NB4 (cell line): ENCODE results near the gene SYCE3.
A peak's percentile ranks its signal among the peaks of the same experiment; 100 is the strongest.

Source experiments
- DNase-seq: peaks from one replicate; pipeline ENCODE4 v3.0.0; 2010; ENCODE audit warnings: low read depth
- H3K4me3 ChIP-seq: one replicate; pipeline ENCODE4 v1.5.1; 2011; ENCODE audit warnings: mild to moderate bottlenecking, low read depth, low read length, moderate library complexity
- MYC ChIP-seq: IDR thresholded peaks from 2 replicates; pipeline ENCODE4 v1.6.1; 2011; ENCODE audit warnings: low read depth, low read length
- POLR2A ChIP-seq: IDR thresholded peaks from 2 replicates; pipeline ENCODE4 v1.6.1; 2011; ENCODE audit warnings: mild to moderate bottlenecking; ENCODE audit not compliant: insufficient read length; ENCODE audit errors: extremely low read depth
- TF ChIP-seq, protein P1 (sequence below): IDR thresholded peaks from one replicate; pipeline ENCODE4 v1.5.1; 2012; ENCODE audit warnings: low read depth, low read length
- TF ChIP-seq, protein P2 (sequence below): IDR thresholded peaks from 2 replicates; pipeline ENCODE4 v1.6.1; 2011; ENCODE audit warnings: low read depth, low read length

SYCE3 gene

DNA sequence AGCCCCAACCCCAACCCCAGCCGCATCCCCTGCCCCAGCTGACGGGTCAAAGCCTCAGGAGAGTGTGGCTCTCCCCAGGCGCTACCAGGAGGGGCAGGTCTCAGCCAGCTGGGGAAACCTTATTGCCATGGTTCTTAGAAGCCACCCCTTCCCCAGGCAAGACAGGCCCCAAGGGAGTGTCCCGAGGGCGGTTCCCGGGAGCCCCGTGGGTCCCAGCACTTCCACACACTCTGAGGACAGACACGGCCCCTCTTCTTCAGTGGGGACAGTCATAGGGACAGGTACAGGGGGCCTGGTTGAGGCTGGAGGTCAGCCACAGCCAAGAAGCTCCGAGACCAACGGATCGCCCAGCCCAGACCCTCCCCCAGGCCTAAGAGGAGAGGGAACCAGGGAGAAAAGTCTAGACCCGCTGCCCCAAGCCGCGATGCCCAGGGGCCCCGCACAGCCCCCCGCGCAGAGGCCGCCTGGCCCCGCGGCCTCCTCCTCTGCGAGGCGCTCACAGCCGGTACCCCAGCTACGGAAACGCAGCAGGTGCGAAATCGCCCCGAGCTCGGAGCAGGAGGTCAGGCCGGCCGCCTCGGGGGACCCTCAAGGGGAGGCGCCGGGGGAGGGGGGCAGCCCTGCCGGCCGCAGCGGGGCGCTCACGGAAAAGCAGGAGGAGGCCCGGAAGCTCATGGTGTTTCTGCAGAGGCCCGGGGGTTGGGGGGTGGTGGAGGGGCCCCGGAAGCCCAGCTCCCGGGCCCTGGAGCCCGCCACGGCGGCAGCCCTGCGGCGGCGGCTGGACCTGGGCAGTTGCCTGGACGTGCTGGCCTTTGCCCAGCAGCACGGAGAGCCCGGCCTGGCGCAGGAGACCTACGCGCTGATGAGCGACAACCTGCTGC lies 14.4 kb downstream of the SYCE3 start:
- H3K4me3 ChIP-seq: peak overlapping the region; percentile 34
- TF ChIP-seq POLR2A (peak; percentile 41), MYC (no peak)
- TF ChIP-seq, protein P1, sequence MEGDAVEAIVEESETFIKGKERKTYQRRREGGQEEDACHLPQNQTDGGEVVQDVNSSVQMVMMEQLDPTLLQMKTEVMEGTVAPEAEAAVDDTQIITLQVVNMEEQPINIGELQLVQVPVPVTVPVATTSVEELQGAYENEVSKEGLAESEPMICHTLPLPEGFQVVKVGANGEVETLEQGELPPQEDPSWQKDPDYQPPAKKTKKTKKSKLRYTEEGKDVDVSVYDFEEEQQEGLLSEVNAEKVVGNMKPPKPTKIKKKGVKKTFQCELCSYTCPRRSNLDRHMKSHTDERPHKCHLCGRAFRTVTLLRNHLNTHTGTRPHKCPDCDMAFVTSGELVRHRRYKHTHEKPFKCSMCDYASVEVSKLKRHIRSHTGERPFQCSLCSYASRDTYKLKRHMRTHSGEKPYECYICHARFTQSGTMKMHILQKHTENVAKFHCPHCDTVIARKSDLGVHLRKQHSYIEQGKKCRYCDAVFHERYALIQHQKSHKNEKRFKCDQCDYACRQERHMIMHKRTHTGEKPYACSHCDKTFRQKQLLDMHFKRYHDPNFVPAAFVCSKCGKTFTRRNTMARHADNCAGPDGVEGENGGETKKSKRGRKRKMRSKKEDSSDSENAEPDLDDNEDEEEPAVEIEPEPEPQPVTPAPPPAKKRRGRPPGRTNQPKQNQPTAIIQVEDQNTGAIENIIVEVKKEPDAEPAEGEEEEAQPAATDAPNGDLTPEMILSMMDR: peak; percentile 3
- TF ChIP-seq, protein P2, sequence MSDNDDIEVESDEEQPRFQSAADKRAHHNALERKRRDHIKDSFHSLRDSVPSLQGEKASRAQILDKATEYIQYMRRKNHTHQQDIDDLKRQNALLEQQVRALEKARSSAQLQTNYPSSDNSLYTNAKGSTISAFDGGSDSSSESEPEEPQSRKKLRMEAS: no peak
- peak; percentile 80 for DNase-seq

DNA sequence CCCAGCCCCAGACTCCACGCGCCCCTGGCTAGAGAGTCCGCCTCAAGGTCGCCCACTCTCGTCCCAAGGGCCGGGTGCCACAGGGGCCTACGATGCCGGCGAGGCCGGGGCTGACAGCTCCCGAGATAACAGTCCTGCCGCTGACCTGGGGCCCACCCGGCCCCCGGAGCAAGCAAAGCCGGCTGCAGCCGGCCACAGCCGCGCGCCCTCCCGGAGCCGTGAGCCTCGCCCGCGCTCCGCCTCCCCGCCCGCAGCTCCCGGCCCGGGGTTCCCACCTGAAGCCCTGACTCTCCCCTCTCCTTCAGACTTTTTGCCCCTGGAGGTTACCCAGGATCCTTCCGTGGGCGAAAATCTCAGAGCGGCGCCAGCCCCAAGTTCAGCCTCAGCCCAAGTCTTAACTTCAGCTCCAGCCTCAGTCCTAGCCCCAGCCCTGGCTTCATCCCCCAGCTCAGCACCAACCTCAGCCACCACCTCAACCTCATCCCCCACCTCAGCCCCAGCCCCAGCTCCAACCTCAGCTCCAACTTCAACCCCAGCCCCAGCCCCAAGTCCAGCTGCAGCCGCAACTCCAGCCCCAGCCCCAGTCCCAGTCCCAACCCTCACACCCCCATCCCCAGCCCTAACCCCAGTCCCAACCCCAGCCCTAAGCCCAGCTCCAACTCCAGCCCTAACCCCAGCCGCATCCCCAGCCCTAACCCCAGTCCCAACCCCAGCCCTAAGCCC lies 15.3 kb downstream of the SYCE3 start:
- no peak overlapping the region for H3K4me3 ChIP-seq
- no peak for DNase-seq
- TF ChIP-seq POLR2A (no peak), MYC (no peak)
- TF ChIP-seq, protein P2: no peak
- TF ChIP-seq, protein P1: no peak

DNA sequence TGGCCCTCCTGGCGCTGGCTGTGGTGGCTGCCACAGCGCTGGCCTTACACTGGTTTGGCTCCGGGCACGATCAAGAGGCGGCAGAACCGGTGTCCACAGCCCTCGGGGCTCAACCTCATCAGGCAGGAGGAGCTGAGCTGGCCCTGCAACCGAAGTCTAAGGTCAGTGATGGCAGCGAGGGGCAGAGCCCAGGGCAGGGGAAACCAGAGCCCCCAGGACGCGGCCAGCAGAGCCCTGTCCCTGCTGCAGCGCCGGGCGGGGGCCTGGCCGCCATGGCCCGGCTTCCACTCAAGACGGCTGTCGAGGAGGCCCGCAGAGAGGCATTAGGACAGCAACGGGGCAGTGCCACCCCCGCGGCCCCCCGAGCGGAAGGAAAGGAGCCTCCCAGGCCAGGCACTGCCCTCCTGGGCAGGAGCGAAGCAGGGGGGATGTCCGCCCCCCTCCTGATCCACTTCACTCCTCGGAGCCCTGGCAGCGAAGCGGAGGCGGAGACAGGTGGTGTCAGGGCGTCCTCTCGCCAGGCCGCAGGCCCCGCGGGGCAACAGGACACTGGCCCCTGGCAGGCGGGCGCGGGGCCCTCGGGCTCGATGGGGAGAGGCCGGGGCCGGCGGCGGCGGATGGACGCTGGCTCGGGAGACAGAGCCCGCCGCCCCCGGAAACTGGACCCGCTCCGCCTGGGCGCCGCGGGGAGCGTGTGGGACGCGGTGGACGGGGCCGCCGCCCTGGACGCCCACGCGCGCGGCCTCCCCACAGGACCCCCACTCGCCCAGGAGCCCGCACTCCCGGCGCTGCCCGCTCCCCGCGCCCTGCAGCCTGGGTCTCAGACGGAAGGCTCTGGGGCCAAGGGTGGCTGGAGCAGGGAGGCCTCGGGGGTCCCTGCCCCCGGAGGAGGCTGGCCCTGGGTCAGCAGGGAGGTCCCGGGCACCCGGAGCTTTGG lies 16.1 kb downstream of the SYCE3 start:
- DNase-seq: no peak
- TF ChIP-seq, protein P1: no peak
- TF ChIP-seq, protein P2: no peak
- TF ChIP-seq MYC (no peak), POLR2A (no peak)
- H3K4me3 ChIP-seq: no peak overlapping the region

DNA sequence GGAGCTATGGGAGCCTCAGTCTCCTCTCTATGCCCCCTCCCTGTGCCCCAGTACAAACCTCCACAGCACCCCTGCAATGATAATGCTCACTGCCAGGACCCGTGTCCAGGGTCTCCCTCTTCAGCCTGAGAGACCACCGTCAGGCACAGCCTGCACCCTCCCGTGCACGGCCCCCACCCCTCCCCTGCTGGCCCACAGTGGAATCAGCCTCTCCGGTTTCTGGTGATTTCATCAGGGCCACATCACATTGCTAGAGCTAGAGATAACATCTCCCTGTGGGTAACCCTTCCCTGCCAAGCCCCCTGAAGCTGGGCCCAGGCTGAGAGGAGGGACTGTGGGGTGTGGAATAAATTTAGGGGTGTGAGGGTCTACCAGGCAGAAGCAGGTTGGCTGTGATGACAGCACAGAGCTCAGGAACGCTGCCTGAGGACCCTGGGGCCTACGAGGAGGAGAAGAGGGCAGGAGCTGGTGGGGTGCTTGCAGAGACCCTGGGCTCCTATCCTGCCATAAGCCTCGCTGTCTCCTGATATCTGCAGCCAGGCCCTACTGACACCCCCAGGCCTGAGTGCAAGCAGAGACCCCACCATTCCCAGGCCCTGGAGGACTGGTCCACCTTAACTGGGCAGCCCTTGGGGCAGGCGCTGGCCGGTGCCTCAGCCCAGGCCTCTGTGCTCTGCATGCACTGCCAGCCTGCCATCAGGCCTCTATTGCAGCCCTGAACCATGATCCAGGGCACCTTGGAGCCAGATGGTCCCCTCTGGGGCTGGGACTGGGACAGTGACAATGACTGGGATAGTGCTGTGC lies 17.0 kb downstream of the SYCE3 start, which contains the start of gene KLHDC7B:
Gene KLHDC7B (plus strand): TSS at position 378 of the 804 bp plus-strand sequence. CDS start 345 bp downstream, at position 723.
- TF ChIP-seq, protein P2: no peak
- TF ChIP-seq, protein P1: peak; percentile 22
- TF ChIP-seq MYC: no peak
- DNase-seq: peak; percentile 60
- no peak within 1 kb of the TSS for H3K4me3 ChIP-seq
